H9 (cell line): ENCODE results near the gene OSBPL9. TPM values are rescaled to one million over a fixed set of nuclear protein-coding genes. Genes with fewer than 3 reads are reported as not detected.

Experiments used
- DNase-seq: peaks from one replicate; pipeline ENCODE4 v3.0.0-alpha.2; 2017
- H2AFZ ChIP-seq: one replicate; pipeline ENCODE4 v1.6.1; 2013; ENCODE audit warnings: mild to moderate bottlenecking, low read length, control low read depth, moderate library complexity
- H2AK5ac ChIP-seq: 2 replicates; pipeline ENCODE4 v1.6.1; 2013; ENCODE audit warnings: low read length, control low read depth, mixed read lengths; ENCODE audit not compliant: insufficient read length
- H2BK120ac ChIP-seq: one replicate; pipeline ENCODE4 v1.6.1; 2013; ENCODE audit warnings: low read depth, mild to moderate bottlenecking, low read length, control low read depth, inconsistent platforms; ENCODE audit not compliant: poor library complexity, severe bottlenecking
- H2BK12ac ChIP-seq: 2 replicates; pipeline ENCODE4 v1.6.1; 2013; ENCODE audit warnings: low read length, control low read depth, mixed read lengths, low read depth; ENCODE audit not compliant: insufficient read length
- H2BK15ac ChIP-seq: 2 replicates; pipeline ENCODE4 v1.6.1; 2013; ENCODE audit warnings: low read depth, low read length, control low read depth
- H2BK20ac ChIP-seq: one replicate; pipeline ENCODE4 v1.6.1; 2013; ENCODE audit warnings: low read depth, mild to moderate bottlenecking, low read length, control low read depth, inconsistent platforms; ENCODE audit not compliant: poor library complexity, severe bottlenecking
- H2BK5ac ChIP-seq: 2 replicates; pipeline ENCODE4 v1.6.1; 2013; ENCODE audit warnings: low read length, control low read depth, mixed read lengths; ENCODE audit not compliant: insufficient read length
- H3K14ac ChIP-seq: 2 replicates; pipeline ENCODE4 v1.6.1; 2013; ENCODE audit warnings: low read length, control low read depth; ENCODE audit not compliant: insufficient read depth
- H3K18ac ChIP-seq: 2 replicates; pipeline ENCODE4 v1.6.1; 2013; ENCODE audit warnings: low read depth, mild to moderate bottlenecking, mixed read lengths, low read length, control low read depth; ENCODE audit not compliant: insufficient read length
- H3K23ac ChIP-seq: 2 replicates; pipeline ENCODE4 v1.6.1; 2013; ENCODE audit warnings: low read length, control low read depth, mixed read lengths, low read depth; ENCODE audit not compliant: insufficient read length
- H3K23me2 ChIP-seq: 2 replicates; pipeline ENCODE4 v1.6.1; 2013; ENCODE audit warnings: low read depth, mild to moderate bottlenecking, mixed read lengths, low read length, control low read depth; ENCODE audit not compliant: insufficient read length, poor library complexity, severe bottlenecking
- H3K27ac ChIP-seq: 2 replicates; pipeline ENCODE4 v1.5.1; 2013; ENCODE audit warnings: low read length, control low read depth, mixed read lengths, low read depth; ENCODE audit not compliant: insufficient read length
- H3K27me3 ChIP-seq: 2 replicates; pipeline ENCODE4 v1.6.1; 2013; ENCODE audit warnings: low read length, control low read depth, inconsistent platforms; ENCODE audit not compliant: insufficient read depth
- H3K4ac ChIP-seq: 2 replicates; pipeline ENCODE4 v1.6.1; 2013; ENCODE audit warnings: low read depth, mild to moderate bottlenecking, control low read depth, inconsistent platforms, low read length, moderate library complexity
- H3K4me1 ChIP-seq: 2 replicates; pipeline ENCODE4 v1.6.1; 2013; ENCODE audit warnings: low read length, control low read depth, inconsistent platforms; ENCODE audit not compliant: insufficient read depth
- H3K4me2 ChIP-seq: 2 replicates; pipeline ENCODE4 v1.6.1; 2013; ENCODE audit warnings: low read length, control low read depth, mixed read lengths; ENCODE audit not compliant: insufficient read length, insufficient read depth
- H3K56ac ChIP-seq: 2 replicates; pipeline ENCODE4 v1.6.1; 2013; ENCODE audit warnings: low read depth, mild to moderate bottlenecking, mixed read lengths, low read length, control low read depth; ENCODE audit not compliant: insufficient read length
- H3K79me1 ChIP-seq: 2 replicates; pipeline ENCODE4 v1.6.1; 2013; ENCODE audit warnings: low read depth, mild to moderate bottlenecking, moderate library complexity, low read length, control low read depth, inconsistent platforms; ENCODE audit not compliant: insufficient read depth, poor library complexity, severe bottlenecking
- H3K79me2 ChIP-seq: 2 replicates; pipeline ENCODE4 v1.6.1; 2013; ENCODE audit warnings: low read length, control low read depth, inconsistent platforms; ENCODE audit not compliant: insufficient read depth
- H3K9ac ChIP-seq: 2 replicates; pipeline ENCODE4 v1.6.1; 2013; ENCODE audit warnings: low read length, control low read depth, mixed read lengths; ENCODE audit not compliant: insufficient read length; ENCODE audit errors: extremely low read depth
- H3K9me3 ChIP-seq: one replicate; pipeline ENCODE4 v1.6.1; 2013; ENCODE audit warnings: low read depth, low read length, inconsistent platforms; ENCODE audit not compliant: control insufficient read depth
- H3T11ph ChIP-seq: one replicate; pipeline ENCODE4 v1.6.1; 2013; ENCODE audit warnings: mild to moderate bottlenecking, low read length, control low read depth, inconsistent platforms
- H4K20me1 ChIP-seq: one replicate; pipeline ENCODE4 v1.6.1; 2013; ENCODE audit not compliant: control insufficient read depth, insufficient read length, insufficient read depth
- H4K5ac ChIP-seq: 2 replicates; pipeline ENCODE4 v1.6.1; 2013; ENCODE audit warnings: low read depth, mild to moderate bottlenecking, mixed read lengths, low read length, control low read depth; ENCODE audit not compliant: insufficient read length
- H4K8ac ChIP-seq: replicated peaks from 2 replicates; pipeline ENCODE4 v1.6.1; 2013; ENCODE audit warnings: low read length, control low read depth, mixed read lengths, low read depth; ENCODE audit not compliant: insufficient read length
- H4K91ac ChIP-seq: 2 replicates; pipeline ENCODE4 v1.6.1; 2013; ENCODE audit warnings: low read depth, mild to moderate bottlenecking, moderate library complexity, mixed read lengths, low read length, control low read depth; ENCODE audit not compliant: insufficient read length
- H3K27ac Mint-ChIP-seq, 3 experiments: 2 replicates in 2 of 3; 3 replicates in 1 of 3; pipeline ENCODE4 v1.8.0; 2020 to 2021; ENCODE audit warnings: mixed read lengths in 3 of 3, mild to moderate bottlenecking in 1 of 3, moderate library complexity in 1 of 3
- H3K27me3 Mint-ChIP-seq: 2 replicates; pipeline ENCODE4 v1.8.0; 2021; ENCODE audit warnings: low read depth, mild to moderate bottlenecking, moderate library complexity, mixed read lengths
- H3K36me3 Mint-ChIP-seq, 3 experiments: 2 replicates in 2 of 3; 3 replicates in 1 of 3; pipeline ENCODE4 v1.8.0; 2020 to 2021; ENCODE audit warnings: low read depth in 3 of 3, mixed read lengths in 3 of 3; ENCODE audit not compliant: insufficient read depth in 1 of 3
- H3K4me1 Mint-ChIP-seq, 2 experiments: 2 replicates each; pipeline ENCODE4 v1.8.0; 2020; ENCODE audit warnings: mixed read lengths in 2 of 2
- H3K4me3 Mint-ChIP-seq, 2 experiments: 2 replicates in 1 of 2; 3 replicates in 1 of 2; pipeline ENCODE4 v1.8.0; 2020 to 2021; ENCODE audit warnings: mild to moderate bottlenecking in 2 of 2, mixed read lengths in 2 of 2, moderate library complexity in 1 of 2
- H3K9me3 Mint-ChIP-seq, 2 experiments: 2 replicates in 1 of 2; 3 replicates in 1 of 2; pipeline ENCODE4 v1.8.0; 2020; ENCODE audit warnings: mild to moderate bottlenecking in 2 of 2, mixed read lengths in 2 of 2, moderate library complexity in 1 of 2
- WGBS: extraction: QIAGEN DNeasy Blood & Tissue Kit; methylation state at CpG from one replicate; pipeline ENCODE4 v1.1.7; 2013; ENCODE audit warnings: missing lambda C conversion rate, low lambda C conversion rate, mixed read lengths; ENCODE audit not compliant: insufficient read length; ENCODE audit errors: extremely low coverage; 5-methylcytosine and 5-hydroxymethylcytosine counted together
- total RNA-seq: library from RNA; stranded (reverse); gene quantifications from 2 replicates; pipeline ENCODE4 v1.2.1, GENCODE V29; 2021
- TF ChIP-seq, protein P1 (sequence below): fragments of 200-600 bp; sonication (generic); conservative IDR thresholded peaks from 3 replicates; pipeline ENCODE4 v1.8.0; 2021; ENCODE audit warnings: antibody characterized with exemption, mild to moderate bottlenecking

OSBPL9 gene
- total RNA-seq, 1 experiment from 2014 or later: 76.7 TPM

DNA sequence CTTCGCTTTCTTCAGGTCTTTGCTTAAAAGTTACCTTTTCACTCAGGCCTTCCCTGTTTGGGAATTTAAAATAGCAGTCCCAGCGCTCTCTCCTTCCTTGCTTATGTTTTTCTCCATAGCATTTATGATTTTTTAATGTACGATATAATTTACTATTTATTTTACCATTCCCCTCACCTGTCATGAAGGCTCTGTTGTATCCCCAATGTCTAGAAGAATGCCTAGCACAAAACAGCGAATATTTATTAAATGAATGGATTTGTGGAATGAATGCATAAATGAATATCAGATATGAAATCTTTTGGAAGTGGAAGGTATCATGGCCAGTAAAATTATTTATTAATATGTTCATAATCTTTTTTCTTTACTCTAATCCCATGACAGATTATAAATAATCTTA lies 402 bp upstream of the OSBPL9 start:
- Histone ChIP-seq H3K9me3 (no peaks in the 10 kb centered on the region), H3K27ac (no peak overlapping the region), H4K91ac (no peak overlapping the region), H3K79me2 (no peaks in the 10 kb centered on the region; the same call in 1 of the 2 replicates), H2AFZ (no peak overlapping the region), H3K23ac (no peak overlapping the region), H3K14ac (no peak overlapping the region), H4K5ac (no peak overlapping the region), H2BK120ac (no peak overlapping the region), H3K18ac (no peak overlapping the region), H3K27me3 (no peaks in the 10 kb centered on the region), H3K9ac (no peak overlapping the region), H3T11ph (no peak overlapping the region), H3K23me2 (peaks cover 7% of the 10 kb centered on the region), H4K8ac (no peak overlapping the region), H2BK15ac (no peak overlapping the region), H2BK5ac (no peak overlapping the region), H3K4ac (no peak overlapping the region), H2AK5ac (no peak overlapping the region), H2BK12ac (no peak overlapping the region), H4K20me1 (no peaks in the 10 kb centered on the region), H3K79me1 (no peaks in the 10 kb centered on the region), H3K56ac (no peak overlapping the region), H3K4me2 (peak overlapping the region; percentile 90), H3K4me1 (no peaks in the 10 kb centered on the region), H2BK20ac (no peak overlapping the region)
- DNase-seq: no peak
- no peaks in the 10 kb centered on the region for H3K9me3 Mint-ChIP-seq
- peak overlapping the region; percentile 3 to 16; a peak in 2 of 5 replicates for H3K4me3 Mint-ChIP-seq
- peaks cover 8 to 16% of the 10 kb centered on the region in 2 experiments for H3K4me1 Mint-ChIP-seq
- no peaks in the 10 kb centered on the region for H3K27me3 Mint-ChIP-seq
- no peaks in the 10 kb centered on the region for H3K36me3 Mint-ChIP-seq
- no CpG with 5 or more reads among the region's 4 CpGs for WGBS
- TF ChIP-seq, protein P1, sequence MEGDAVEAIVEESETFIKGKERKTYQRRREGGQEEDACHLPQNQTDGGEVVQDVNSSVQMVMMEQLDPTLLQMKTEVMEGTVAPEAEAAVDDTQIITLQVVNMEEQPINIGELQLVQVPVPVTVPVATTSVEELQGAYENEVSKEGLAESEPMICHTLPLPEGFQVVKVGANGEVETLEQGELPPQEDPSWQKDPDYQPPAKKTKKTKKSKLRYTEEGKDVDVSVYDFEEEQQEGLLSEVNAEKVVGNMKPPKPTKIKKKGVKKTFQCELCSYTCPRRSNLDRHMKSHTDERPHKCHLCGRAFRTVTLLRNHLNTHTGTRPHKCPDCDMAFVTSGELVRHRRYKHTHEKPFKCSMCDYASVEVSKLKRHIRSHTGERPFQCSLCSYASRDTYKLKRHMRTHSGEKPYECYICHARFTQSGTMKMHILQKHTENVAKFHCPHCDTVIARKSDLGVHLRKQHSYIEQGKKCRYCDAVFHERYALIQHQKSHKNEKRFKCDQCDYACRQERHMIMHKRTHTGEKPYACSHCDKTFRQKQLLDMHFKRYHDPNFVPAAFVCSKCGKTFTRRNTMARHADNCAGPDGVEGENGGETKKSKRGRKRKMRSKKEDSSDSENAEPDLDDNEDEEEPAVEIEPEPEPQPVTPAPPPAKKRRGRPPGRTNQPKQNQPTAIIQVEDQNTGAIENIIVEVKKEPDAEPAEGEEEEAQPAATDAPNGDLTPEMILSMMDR: no peak
- no peak overlapping the region for H3K27ac Mint-ChIP-seq
